HG03045 (cell line): ENCODE data around the gene NDUFC1.
"Not testable (repeated sequence)": the region's sequence is repeated elsewhere in the genome, so short reads cannot be mapped to it uniquely, and the experiment has no call there.

Source experiments
- ATAC-seq: cut with Tn5 transposase; IDR thresholded peaks from one replicate; pipeline ENCODE4 v1.9.1; 2021; ENCODE audit warnings: mild to moderate bottlenecking, moderate library complexity; ENCODE audit not compliant: unreplicated experiment

NDUFC1 gene

GRCh38 chr4:139299536-139299935 is 2.7 kb downstream of the NDUFC1 start:
- ATAC-seq: no peak

GRCh38 chr4:139297001-139297410 is 5.3 kb downstream of the NDUFC1 start:
- ATAC-seq: no peak

GRCh38 chr4:139295942-139296299 is 6.4 kb downstream of the NDUFC1 start:
- ATAC-seq: no peak

GRCh38 chr4:139295206-139295941 is 6.9 kb downstream of the NDUFC1 start:
- ATAC-seq: peak; percentile 95

- no peak for ATAC-seq
Observed at GRCh38 chr4:139286186-139286698, 16.0 kb downstream of the NDUFC1 start.

- no peak for ATAC-seq
Observed at GRCh38 chr4:139282721-139283075, 19.6 kb downstream of the NDUFC1 start.

- ATAC-seq: no peak
Observed at GRCh38 chr4:139282065-139282720, 20.1 kb downstream of the NDUFC1 start.

GRCh38 chr4:139279760-139280620 is 22.3 kb downstream of the NDUFC1 start, which contains the start of gene MGARP:
MGARP (minus strand) TSS chr4:139280225; CDS start chr4:139280158, 67 bp downstream.
- no peak for ATAC-seq

GRCh38 chr4:139278912-139279759 is 23.1 kb downstream of the NDUFC1 start:
- ATAC-seq: no peak

GRCh38 chr4:139278485-139278884 is 23.8 kb downstream of the NDUFC1 start:
- ATAC-seq: no peak

- no peak for ATAC-seq
Observed at GRCh38 chr4:139275281-139275735, 27.0 kb downstream of the NDUFC1 start.

- ATAC-seq: no peak
Observed at GRCh38 chr4:139274790-139275189, 27.5 kb downstream of the NDUFC1 start.

GRCh38 chr4:139273835-139274234 is 28.4 kb downstream of the NDUFC1 start:
- ATAC-seq: no peak

- ATAC-seq: no peak
Observed at GRCh38 chr4:139267301-139267700, 35.0 kb downstream of the NDUFC1 start.

GRCh38 chr4:139266583-139267257 is 35.6 kb downstream of the NDUFC1 start:
- peak; percentile 99 for ATAC-seq

- no peak for ATAC-seq
Observed at GRCh38 chr4:139266208-139266582, 36.1 kb downstream of the NDUFC1 start.

GRCh38 chr4:139265654-139266053 is 36.6 kb downstream of the NDUFC1 start:
- ATAC-seq: no peak

GRCh38 chr4:139256349-139256748 is 45.9 kb downstream of the NDUFC1 start:
- no peak for ATAC-seq

GRCh38 chr4:139255581-139255980 is 46.7 kb downstream of the NDUFC1 start:
- not testable (repeated sequence) for ATAC-seq

- ATAC-seq: no peak
Observed at GRCh38 chr4:139253713-139254112, 48.6 kb downstream of the NDUFC1 start.
